Muscle of arm (tissue), 12 donors: ENCODE data around the gene IGF2BP2. TPM values are rescaled to one million over a fixed set of nuclear protein-coding genes. Genes with fewer than 3 reads are reported as not detected.

ENCODE experiments used
- DNase-seq: peaks from one replicate; pipeline ENCODE4 v3.0.0-alpha.2; 2013
- polyA plus RNA-seq, 12 donors: library from polyadenylated mRNA; unstranded; fragments of 120-200 nt; gene quantifications; one replicate each; pipeline ENCODE4 v1.2.1, GENCODE V29; 2013; ENCODE audit not compliant: insufficient read length in 12 of 12

Gene IGF2BP2
- polyA plus RNA-seq, 12 donors: 38.5 to 153 (median 49.6) TPM

DNA sequence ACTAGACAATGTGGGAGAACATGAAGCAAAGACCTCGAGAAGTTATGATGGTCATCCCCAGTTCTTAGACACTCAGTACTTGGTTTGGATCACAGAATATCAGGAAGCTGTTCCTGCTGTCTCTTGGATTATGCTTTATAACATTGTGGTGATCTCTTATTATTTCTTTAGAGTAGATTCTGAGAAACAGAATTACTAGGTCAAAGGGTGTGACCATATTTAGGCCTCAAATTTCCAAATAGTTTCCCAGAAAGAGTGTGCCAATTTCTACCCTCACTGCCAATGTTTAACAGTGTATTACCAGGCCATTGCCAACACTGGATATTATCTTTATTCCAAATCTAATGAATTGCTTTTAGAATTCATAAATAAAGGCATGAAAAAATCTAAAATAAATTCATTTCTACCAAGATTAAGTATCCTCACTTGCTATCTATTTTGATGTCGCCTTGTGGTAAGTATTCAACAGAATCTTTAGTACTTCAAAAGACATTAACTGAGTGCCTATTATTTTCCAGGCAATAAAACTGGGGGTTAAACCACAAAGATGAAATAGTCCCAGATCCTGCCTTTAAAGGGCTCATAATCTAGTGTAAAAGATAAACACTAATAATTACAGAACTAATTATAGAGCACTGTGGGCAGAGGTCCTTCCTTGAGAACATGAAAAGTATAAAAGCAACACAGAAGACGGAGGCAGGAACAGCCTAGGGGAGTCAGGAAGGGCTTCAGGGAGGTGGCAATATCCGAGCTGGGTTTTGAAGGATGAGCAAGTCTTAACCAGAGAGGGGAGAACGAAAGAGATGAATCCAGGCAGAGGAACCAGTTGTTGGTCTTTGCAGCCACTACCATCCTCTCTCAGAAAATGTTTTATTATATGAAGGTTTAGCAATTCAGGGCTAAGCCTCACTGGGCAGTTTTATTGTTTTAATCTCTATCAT is 86.8 kb downstream of the IGF2BP2 start:
- no peak for DNase-seq

DNA sequence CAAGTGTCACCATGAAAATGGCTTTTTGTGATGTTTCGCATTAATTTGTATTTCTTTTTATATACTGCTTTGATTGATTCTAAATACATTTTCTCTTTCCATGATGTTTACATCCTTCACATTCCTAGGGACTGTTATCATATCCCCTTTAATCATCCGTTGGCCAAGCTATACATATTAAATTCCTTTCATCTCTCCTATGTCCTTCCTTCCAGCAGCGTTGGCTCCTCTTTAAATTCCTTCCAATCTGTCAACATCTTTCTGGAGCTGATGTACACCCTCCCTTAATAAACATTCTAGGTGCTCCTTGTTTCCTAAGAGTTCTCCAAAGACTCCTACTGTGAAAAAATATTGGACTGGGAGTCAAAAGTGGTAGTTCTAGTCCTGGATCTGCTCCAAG is 87.8 kb downstream of the IGF2BP2 start:
- DNase-seq: no peak

DNA sequence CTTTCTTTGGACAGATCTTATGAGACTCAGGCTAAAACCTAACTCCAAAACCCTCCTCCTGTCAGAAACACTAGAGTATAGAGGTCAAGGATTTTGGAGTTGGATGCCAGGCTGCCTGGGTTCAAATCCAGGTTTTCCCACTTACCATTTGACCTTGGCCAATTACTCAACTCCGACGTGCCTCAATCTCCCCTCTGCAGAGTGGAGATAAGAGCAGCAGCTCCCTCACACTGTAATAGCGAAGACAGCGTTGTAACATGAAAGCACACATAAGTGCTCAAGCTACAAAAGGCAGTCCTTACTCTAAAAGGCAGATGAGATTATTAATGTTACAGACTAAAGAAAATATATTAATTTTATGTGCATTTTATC is 90.1 kb downstream of the IGF2BP2 start:
- DNase-seq: no peak

DNA sequence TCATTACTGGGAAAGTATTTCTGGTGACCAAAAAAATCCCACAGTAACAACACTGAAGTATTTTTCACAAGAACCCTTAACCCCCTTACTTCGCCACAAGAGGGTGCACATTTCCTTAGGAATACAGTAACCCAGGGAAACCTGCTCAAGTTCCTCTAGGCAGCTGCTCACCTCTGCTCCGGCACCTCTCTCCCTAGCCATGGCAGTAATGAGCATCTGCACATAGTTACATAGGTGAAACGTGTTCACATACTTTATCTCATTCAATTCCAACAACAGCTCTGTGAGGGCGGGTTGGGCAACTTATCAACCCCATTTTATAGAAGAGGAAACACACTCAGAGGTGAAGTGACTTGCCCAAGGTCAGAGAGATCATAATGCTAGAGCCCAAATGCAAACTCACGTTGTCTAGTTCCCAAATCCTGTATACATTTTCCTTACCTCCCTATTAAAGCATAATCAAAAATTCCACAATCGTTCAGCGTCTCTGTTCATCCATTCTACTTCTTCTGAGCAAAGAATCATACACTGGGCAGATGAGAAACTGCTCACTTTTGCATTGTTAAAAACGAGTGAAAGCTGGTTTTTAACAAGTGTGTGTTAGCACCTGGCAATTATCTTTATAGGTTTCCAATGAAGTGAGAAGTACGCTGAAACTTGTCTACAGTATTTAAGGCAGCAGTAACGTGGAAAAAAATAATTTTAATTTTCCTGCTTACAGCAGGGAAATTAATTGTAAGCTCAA is 90.7 kb downstream of the IGF2BP2 start:
- no peak for DNase-seq

DNA sequence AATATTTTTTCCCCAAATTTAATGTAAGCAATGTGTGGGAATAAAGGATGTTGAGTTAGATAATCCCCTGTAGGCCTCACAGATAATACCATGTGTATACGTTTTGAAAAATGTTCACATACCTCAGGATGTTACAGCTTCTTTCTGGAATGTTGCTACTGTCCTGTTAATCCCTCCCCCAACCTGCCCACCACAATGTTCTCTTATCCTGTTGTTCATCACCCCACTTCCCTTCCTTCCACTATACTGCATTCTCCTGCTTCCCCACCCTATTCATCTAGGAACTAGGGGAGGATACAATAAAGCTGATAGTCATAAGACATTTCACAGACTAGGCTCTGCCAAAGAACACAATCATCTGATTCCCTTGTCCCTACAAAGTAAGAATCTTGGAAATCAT is 92.1 kb downstream of the IGF2BP2 start:
- DNase-seq: no peak

DNA sequence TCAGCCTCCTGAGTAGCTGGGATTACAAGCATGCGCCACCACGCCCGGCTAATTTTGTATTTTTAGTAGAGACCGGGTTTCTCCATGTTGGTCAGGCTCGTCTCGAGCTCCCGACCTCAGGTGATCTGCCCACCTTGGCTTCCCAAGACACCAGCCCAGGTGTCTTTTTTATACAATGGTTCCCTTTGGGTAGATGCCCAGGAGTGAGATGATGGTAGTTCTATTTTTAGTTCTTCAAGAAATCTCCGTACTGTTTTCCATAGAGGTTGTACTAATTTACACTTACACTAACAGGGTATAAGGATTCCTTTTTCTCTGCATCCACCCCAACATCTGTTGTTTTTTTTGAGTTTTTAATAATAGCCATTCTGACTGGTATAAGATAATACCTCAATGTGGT is 94.3 kb downstream of the IGF2BP2 start:
- no peak for DNase-seq

DNA sequence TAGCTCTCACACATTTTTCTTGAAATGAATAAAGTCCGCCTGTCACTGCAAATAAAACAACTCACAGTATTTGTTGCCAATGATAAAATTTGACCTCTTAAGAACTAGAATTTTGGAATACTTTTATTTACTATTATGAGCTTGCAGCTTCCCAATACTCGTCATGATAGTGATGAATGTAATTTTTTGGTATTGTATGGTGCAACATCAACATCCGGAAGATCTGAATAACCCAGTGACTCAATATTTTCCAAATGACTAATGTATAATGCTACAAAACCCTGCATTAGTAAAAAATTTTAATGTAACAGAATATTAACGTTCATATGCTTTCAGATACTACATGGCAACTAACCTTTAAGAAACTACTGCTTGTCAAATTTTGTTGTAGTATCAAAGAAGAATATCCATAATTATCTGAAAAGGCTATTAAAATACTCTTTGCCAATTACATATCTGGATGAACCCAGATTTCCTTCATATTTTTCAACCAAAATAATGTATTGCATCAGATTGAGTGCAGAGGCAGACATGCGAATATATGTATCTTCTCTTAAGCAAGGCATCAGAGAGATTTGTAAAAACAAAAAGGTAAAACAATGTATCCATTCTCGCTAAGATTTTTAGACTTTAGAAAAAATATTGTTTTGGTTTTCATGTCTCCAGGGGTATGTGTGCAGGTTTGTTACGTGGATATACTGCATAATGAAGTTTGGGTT is 95.3 kb downstream of the IGF2BP2 start:
- DNase-seq: no peak

DNA sequence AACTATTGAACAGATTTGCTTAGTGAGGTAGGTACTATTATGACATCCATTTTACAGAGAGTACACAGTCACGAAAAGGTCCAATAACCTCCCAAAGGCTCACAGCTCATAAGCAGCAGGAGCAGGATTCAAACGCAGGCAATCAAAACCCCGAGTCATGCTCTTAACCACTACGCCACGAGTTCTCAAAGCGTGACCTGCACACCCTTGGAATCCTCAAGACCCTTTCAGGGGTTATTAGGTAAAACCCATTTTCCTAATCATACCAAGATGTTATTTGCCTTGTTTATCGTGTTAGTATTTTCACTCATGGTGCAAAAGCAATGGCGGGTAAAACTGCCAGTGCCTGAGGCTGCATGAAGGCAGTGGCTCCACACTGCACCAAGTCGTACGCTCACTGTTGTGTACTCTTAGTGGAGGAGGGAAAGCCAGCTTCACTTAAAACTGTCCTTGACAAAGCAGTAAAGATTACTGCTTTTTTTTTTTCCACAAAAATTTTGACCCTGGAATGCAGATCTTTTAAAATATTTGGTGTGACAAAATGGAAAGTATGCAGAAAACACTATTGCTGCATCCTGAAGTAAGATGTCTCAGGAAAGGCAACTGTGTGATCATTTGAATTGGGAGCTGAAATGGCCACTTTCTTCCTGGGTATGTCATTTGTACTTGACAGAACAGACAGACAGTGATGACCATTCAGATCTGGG is 96.1 kb downstream of the IGF2BP2 start:
- no peak for DNase-seq

DNA sequence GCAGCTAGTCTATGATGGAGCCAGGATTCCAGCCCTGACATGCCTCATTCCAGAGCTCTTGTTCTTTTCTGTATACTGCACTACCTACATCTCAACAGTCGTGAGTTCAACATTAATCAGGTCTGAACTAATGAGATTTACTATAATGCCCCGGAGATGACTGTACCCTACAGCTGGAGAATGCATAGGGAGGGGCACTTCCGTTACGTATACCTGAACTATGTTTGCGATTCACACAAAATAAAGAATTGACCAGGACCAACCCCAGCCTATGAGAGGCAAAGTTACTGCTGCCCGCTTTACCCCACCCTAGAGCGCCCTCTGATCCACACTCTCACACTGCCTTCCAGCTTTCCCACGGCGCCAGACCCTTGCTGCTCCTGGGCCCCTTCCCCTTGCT is 97.0 kb downstream of the IGF2BP2 start:
- DNase-seq: no peak

DNA sequence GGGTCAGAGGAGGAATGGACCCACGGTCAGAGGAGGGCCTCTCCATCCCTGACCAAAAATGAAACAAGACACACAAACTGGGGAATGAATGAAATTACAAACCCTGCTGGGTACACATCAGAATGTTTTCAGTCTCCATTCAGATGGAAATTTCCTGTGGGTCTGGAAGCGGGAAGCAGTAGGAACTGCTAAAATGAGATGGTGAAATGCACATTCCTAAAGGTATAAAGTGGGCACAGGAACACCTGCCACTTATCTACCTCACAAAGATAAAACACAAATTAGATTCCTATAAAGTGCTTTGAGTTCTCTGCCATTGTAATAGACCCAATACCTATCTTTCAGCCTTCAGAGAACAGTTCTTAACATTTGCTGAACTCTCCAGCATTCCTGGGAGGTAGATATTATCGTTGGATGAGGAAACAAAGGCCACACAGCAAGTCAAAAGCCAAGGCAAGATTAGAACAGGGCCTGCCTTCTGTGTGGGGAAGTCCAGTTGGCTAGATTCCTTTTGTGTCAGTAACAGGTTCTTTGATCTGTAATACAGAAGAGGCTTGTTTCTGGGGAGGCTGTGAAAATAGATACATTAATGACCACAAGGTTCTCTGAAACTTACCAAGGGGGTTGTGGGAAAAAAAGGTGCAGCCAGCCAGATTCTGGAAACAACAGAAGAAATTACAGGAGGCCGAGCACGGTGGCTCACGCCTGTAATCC is 98.4 kb downstream of the IGF2BP2 start:
- no peak for DNase-seq

DNA sequence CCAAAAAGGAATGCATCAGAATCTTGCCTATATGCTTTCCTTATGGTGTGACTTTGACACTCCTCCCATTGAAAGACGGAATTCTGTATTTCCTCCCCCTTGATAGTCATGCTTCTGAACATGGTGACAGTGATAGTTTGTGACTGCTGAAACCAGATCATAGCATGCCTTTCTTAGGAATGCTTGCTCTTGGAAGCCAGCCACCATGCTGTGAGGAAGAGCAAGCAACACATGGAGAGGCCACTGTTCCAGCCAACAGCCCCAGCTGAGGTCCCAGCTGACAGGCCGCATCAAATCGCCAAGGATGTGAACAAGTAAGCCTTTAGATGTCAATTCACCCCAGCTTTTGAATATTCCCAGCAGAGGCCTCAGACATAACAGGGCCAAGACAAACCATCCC is 100.1 kb downstream of the IGF2BP2 start:
- peak; percentile 43 for DNase-seq

DNA sequence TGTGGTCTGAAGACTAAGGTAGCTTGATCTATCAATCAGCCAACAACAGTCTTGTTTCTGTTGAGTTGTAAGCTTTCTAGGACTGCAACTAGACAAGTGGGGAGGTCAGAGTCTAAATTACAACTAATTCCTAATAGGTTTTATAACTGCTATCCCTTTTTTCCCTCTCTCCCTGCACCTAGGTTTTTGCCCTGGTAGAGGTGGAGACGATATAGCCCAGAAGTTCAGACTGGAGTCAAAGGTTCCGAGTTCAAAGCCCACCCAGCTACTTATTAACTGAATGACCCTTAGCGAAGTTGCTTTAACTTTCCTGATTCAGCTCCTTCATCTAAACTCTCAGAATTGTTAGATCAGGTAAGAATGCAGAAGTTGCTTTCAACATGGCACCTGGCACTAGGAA is 100.6 kb downstream of the IGF2BP2 start:
- no peak for DNase-seq

DNA sequence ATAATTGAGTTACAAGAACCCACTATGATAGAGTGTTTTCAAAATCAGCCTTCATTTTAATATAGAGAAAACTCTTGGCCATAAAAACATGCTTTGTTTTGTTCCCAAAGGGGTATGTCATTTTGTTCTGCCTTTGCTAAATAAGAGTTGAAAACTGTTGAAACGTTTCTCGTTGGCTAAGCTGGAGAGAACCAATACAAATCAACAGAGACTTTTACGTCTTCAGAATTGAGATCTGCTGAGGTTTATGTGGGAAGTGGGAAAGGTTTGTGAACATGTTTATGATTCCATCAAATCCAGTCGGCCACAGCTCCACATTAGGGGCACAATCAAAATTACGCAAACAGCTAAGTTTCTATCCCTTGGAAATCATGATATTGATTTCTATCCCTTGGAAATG is 102.0 kb downstream of the IGF2BP2 start:
- no peak for DNase-seq

DNA sequence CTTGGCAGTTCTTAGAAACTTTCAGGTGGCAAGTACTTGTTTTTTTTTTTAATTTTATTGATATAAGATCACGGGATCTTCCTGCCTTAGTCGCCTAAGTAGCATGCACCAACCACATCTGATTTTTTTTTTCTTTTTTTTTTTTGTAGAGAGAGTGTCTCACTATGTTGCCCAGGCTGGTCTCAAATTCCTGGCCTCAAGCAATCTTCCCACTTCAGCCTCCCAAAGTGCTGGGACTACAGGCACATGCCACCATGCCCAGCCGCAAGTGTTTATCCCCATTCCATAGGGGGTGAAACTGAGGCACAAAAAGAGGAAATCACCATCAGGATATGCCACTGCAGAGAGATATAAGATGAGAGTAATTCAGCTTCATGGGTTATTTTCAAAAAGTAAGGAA is 102.9 kb downstream of the IGF2BP2 start:
- DNase-seq: no peak

DNA sequence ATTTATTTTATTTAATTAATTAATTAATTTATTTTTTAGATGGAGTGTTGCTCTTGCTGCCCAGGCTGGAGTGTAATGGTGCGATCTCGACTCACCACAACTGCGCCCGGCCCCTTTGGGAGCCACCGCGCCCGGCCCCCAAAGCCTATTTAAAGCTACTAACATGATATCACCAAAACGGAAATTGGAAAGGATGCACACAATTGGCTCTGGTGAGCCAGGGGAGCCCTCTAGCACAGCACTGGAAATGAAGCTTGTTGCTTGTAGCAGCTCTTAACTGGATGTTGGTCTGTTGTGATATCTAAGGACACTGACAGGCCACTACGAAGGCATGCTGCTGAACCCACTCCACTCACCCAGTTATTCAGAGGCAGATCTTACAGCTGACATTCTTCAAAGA is 104.5 kb downstream of the IGF2BP2 start:
- DNase-seq: no peak

DNA sequence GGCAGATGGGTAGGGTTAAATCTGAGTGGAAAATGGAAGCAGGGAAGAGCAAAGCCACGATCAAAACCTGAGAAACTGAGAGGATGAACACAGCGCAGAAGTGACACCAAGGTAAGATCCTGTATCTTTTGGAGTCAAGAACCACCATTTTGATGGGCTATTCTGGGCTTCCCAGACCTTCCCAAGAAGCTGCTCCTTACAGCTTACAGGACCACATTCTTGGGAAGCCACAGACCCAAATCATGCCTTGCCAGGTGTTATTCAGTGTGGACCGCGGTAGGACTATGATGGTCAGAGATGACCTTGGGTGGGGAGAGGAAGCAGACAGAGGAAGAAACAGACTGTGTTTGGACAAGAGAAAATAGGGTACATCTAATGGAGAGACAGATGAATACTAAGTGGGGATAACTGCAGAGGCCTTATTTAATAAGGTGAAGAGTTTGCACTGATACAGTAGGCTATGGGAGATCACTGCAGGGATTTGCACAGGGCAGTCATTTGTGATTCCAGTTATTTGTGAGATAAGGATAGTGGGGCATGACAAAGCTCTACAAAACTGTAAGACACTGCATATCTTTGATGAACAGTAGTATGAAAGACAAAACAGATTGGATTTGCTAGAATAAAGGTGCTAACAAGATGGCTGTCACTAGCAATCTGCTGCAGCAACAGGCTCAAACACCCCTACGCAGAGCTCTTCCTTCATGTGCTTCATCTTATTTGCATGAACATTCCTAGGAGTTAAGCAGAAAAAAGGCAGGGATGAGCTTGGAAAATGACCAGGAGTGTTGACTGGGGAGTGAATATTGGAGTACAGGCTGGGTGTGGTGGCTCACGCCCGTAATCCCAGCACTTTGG is 105.9 kb downstream of the IGF2BP2 start:
- DNase-seq: no peak

DNA sequence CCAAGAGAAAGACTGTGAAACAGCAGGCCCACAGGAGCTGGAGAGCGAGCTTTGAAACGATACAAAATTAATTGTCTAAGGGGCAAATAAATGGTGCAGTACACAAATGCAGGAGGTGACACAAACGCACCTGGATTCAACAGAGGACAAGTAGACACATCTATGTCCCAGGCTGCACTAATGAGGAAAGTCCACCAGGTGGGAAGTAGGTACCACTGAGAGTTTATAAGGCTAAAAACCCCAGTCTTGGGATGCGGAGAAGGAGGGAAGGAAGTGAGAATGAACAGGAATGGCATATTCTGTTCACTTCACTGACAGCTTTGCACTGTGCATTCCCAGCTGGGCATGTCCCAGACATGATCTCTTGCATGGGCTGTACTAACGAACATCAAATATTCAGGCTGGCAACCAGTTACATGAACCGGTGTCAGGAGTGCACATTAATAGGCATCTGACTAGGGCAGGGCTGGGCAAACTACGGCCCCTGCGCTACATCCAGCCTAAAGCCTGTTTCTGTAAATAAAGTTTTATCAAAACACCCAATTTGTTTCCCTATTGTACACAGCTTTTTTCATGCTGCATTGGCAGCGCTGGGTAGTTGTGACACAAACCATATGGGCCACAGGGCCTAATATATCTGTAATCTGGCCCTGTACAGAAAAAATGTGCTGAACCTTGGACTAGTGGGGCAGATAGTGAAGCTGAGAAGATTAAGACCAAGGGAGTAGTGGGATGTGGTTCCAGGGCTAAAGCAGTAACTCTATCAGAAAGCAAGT is 107.0 kb downstream of the IGF2BP2 start:
- DNase-seq: no peak

DNA sequence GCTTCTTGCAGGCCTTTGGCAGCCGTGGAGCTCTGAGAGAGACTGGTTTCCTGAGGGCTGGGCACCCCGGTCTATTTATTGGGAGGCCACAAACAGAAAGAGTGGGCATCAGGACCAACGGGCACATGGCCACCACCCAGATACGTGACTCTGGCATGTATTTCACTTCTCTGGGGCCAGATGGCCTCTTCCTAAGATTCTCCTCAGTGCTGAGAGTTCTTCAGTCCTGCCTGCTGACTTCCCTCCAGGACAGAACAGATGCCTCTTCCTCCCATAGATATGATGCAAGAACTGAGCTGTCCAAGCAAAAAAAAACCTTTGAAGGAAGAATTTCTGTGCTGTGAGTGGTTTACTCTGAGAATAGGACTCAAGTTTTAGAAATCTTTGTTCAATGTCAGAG is 107.7 kb downstream of the IGF2BP2 start:
- peak; percentile 38 for DNase-seq

DNA sequence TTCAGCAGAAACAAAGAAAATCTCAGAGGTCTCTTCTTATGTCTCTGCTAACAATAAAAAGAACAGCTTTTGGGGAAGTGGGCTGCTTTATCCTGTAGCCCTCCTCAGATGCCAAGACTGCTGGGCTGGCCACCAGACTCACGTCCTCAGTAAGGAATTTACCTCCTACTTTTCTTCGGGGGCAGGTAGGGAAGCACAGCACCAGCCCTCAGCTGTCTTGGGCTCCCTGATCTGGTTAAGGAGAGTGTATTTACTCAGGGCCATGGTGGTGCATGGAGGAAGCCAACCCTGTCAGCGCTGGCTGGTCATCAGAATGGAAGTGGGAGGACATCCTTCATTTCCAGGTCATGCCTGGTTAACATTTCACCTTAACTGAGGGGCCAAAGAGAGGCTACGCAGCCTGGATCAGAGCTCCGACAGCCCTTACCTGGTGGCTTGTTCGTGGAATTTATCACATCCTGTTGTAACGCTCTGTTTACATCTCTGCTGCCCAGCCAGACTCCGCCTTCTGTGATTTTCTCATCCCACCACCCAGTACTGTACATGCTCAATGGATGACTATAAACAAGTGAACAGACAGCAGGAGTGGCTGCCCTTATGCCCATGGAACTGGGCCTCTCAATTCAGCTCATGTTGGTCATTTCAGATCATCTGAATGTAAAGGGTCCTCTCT is 108.3 kb downstream of the IGF2BP2 start:
- DNase-seq: no peak
